Middle frontal gyrus (tissue), 1 donor: ENCODE results near the gene C1GALT1.

Experiments
- DNase-seq: peaks from one replicate; pipeline ENCODE4 v3.0.0-alpha.2; 2015; ENCODE audit warnings: low spot score; ENCODE audit errors: extremely low spot score

C1GALT1 gene

GRCh38 chr7:7201578-7202374 lies 19.4 kb downstream of the C1GALT1 start:
- no peak for DNase-seq

GRCh38 chr7:7202375-7202720 lies 20.0 kb downstream of the C1GALT1 start:
- DNase-seq: no peak

- DNase-seq: no peak
These were observed 21.6 kb downstream of the C1GALT1 start for GRCh38 chr7:7203813-7204575.

- no peak for DNase-seq
These were observed 25.5 kb downstream of the C1GALT1 start for GRCh38 chr7:7207876-7208275.

- DNase-seq: no peak
These were observed 26.2 kb downstream of the C1GALT1 start for GRCh38 chr7:7208520-7208919.

GRCh38 chr7:7209412-7210050 lies 27.2 kb downstream of the C1GALT1 start:
- DNase-seq: no peak

GRCh38 chr7:7210475-7211237 lies 28.3 kb downstream of the C1GALT1 start:
- no peak for DNase-seq

GRCh38 chr7:7212612-7213011 lies 30.3 kb downstream of the C1GALT1 start:
- DNase-seq: no peak

- DNase-seq: no peak
These were observed 32.3 kb downstream of the C1GALT1 start for GRCh38 chr7:7214398-7215347.

GRCh38 chr7:7216279-7216678 lies 33.9 kb downstream of the C1GALT1 start:
- DNase-seq: no peak

- no peak for DNase-seq
These were observed 36.9 kb downstream of the C1GALT1 start for GRCh38 chr7:7219216-7219615.

GRCh38 chr7:7220821-7221220 lies 38.5 kb downstream of the C1GALT1 start:
- DNase-seq: no peak

- DNase-seq: no peak
These were observed 39.3 kb downstream of the C1GALT1 start for GRCh38 chr7:7221599-7222038.

GRCh38 chr7:7223250-7223649 lies 40.9 kb downstream of the C1GALT1 start:
- no peak for DNase-seq

- no peak for DNase-seq
These were observed 44.1 kb downstream of the C1GALT1 start for GRCh38 chr7:7226407-7226806.

GRCh38 chr7:7228472-7228871 lies 46.1 kb downstream of the C1GALT1 start:
- DNase-seq: no peak

GRCh38 chr7:7228967-7229366 lies 46.6 kb downstream of the C1GALT1 start:
- peak; percentile 42 for DNase-seq

- no peak for DNase-seq
These were observed 48.7 kb downstream of the C1GALT1 start for GRCh38 chr7:7231000-7231399.

GRCh38 chr7:7231865-7232264 lies 49.5 kb downstream of the C1GALT1 start:
- no peak for DNase-seq

- DNase-seq: no peak
These were observed 53.0 kb downstream of the C1GALT1 start for GRCh38 chr7:7235347-7235746.
